Aorta (tissue), 5 donors: ENCODE measurements around the gene NPTX1. TPM values are rescaled to one million over a fixed set of nuclear protein-coding genes. Genes with fewer than 3 reads are reported as not detected.

Experiments
- ATAC-seq: fragments of 200-7000 bp; cut with Tn5 transposase; one replicate; pipeline ENCODE4 v1.9.1; 2022; ENCODE audit warnings: moderate library complexity; ENCODE audit not compliant: low FRiP score
- DNase-seq, 2 donors: peaks; one replicate each; pipeline ENCODE4 v3.0.0-alpha.2; 2020
- H3K27ac ChIP-seq, 2 donors: one replicate each; pipeline ENCODE4 v1.5.1; 2013; ENCODE audit warnings: low read length in 2 of 2, mild to moderate bottlenecking in 2 of 2, moderate library complexity in 2 of 2, control low read depth in 1 of 2, inconsistent platforms in 1 of 2, low read depth in 1 of 2
- H3K27me3 ChIP-seq, 2 donors: one replicate each; pipeline ENCODE4 v1.6.1; 2013; ENCODE audit warnings: control low read depth in 1 of 2, low read length in 1 of 2, mild to moderate bottlenecking in 1 of 2, moderate library complexity in 1 of 2; ENCODE audit not compliant: insufficient read depth in 2 of 2, control insufficient read depth in 1 of 2
- H3K36me3 ChIP-seq, 2 donors: one replicate each; pipeline ENCODE4 v1.6.1; 2013; ENCODE audit warnings: control low read depth in 1 of 2, low read length in 1 of 2, mild to moderate bottlenecking in 1 of 2; ENCODE audit not compliant: insufficient read depth in 2 of 2, control insufficient read depth in 1 of 2
- H3K4me1 ChIP-seq, 2 donors: one replicate each; pipeline ENCODE4 v1.6.1; 2013; ENCODE audit warnings: low read length in 2 of 2, control low read depth in 1 of 2, mild to moderate bottlenecking in 1 of 2, moderate library complexity in 1 of 2; ENCODE audit not compliant: insufficient read depth in 2 of 2, control insufficient read depth in 1 of 2
- H3K4me3 ChIP-seq, 2 donors: one replicate each; pipeline ENCODE4 v1.5.1; 2013; ENCODE audit warnings: low read length in 2 of 2, control low read depth in 1 of 2, mild to moderate bottlenecking in 1 of 2
- H3K9me3 ChIP-seq: one replicate; pipeline ENCODE4 v1.6.1; 2013; ENCODE audit warnings: mild to moderate bottlenecking, low read length; ENCODE audit not compliant: control insufficient read depth
- WGBS, 2 donors: extraction: QIAGEN DNeasy Blood & Tissue Kit; methylation state at CpG; one replicate each; pipeline ENCODE4 v1.1.7; 2013; 5-methylcytosine and 5-hydroxymethylcytosine counted together
- intact Hi-C, 2 donors: fragments of 100-400 bp; cut with DNase I; formaldehyde crosslinking; loops; one replicate each; pipeline versions ENCODE4 v1.14.2 to v1.15.0; 2022
- polyA plus RNA-seq, 2 donors: library from polyadenylated mRNA; stranded (reverse); fragments of 200-250 nt; gene quantifications; one replicate each; pipeline ENCODE4 v1.2.3, GENCODE V29; 2013
- total RNA-seq, 2 donors: library from RNA; stranded (reverse); fragmentation: NEBNext Ultra II Directional; extraction: Animal tissue kit (Norgen Biotek cat#: 25700); gene quantifications; one replicate each; pipeline ENCODE4 v1.2.1, GENCODE V29; 2021
- donor health status: healthy with polysubstance abuse.
- donor health status: Bipolar disorder and iron deficiency.
- donor health status: DM: no; HTN: no; CAD: no.
- donor health status: DM: no; HTN: no; CAD: no.
- donor health status: DM: yes; HTN: yes; CAD: no.

The NPTX1 gene
- total and polyA plus RNA-seq, 4 donors, result 0.13 to 1.6 (median 0.45) TPM; not detected in 1

GRCh38 chr17:80445726-80446110, 30.7 kb downstream of the NPTX1 start:
- Histone ChIP-seq H3K4me3 (no peak overlapping the region), H3K9me3 (no peaks in the 10 kb centered on the region), H3K36me3 (no peaks in the 10 kb centered on the region), H3K4me1 (no peaks in the 10 kb centered on the region), H3K27me3 (no peaks in the 10 kb centered on the region), H3K27ac (no peak overlapping the region)
- intact Hi-C loops, result no loop called here
- DNase-seq (no peak), ATAC-seq (no peak)
- 80 to 84% methylated on average over 9 to 10 of the region's 10 CpGs for WGBS, 2 donors

- no peaks in the 10 kb centered on the region for H3K4me1 ChIP-seq
- 65 to 69% methylated on average over 25 to 26 of the region's 26 CpGs for WGBS, 2 donors
- DNase-seq, result no peak
- ATAC-seq, result no peak
- H3K36me3 ChIP-seq, result no peaks in the 10 kb centered on the region
- intact Hi-C loops, result no loop called here
- no peaks in the 10 kb centered on the region for H3K9me3 ChIP-seq
- no peak overlapping the region for H3K4me3 ChIP-seq
- H3K27me3 ChIP-seq, result no peaks in the 10 kb centered on the region
- no peak overlapping the region for H3K27ac ChIP-seq
Observed at GRCh38 chr17:80445007-80445725, 31.2 kb downstream of the NPTX1 start.

- 68 to 76% methylated on average over 3 to 6 of the region's 6 CpGs for WGBS, 2 donors
- intact Hi-C loops, result no loop called here
Observed at GRCh38 chr17:80444644-80444979, 31.8 kb downstream of the NPTX1 start.

GRCh38 chr17:80443916-80444643, 32.3 kb downstream of the NPTX1 start:
- H3K27me3 ChIP-seq, result no peaks in the 10 kb centered on the region

More at GRCh38 chr17:80444644-80444979, 31.8 kb downstream of the NPTX1 start:
- no peaks in the 10 kb centered on the region for H3K27me3 ChIP-seq
- DNase-seq, result no peak
- H3K4me1 ChIP-seq, result no peaks in the 10 kb centered on the region
- no peak for ATAC-seq
- H3K4me3 ChIP-seq, result no peak overlapping the region
- no peak overlapping the region for H3K27ac ChIP-seq
- no peaks in the 10 kb centered on the region for H3K36me3 ChIP-seq
- no peaks in the 10 kb centered on the region for H3K9me3 ChIP-seq

GRCh38 chr17:80443498-80443897, 32.9 kb downstream of the NPTX1 start:
- ATAC-seq (no peak), DNase-seq (no peak)
- Histone ChIP-seq H3K4me1 (no peaks in the 10 kb centered on the region), H3K27ac (no peak overlapping the region), H3K27me3 (no peaks in the 10 kb centered on the region), H3K4me3 (no peak overlapping the region), H3K9me3 (no peaks in the 10 kb centered on the region), H3K36me3 (no peaks in the 10 kb centered on the region)
- 43 to 49% methylated on average over 12 of the region's 12 CpGs for WGBS, 2 donors
- intact Hi-C loops, result no loop called here

More at GRCh38 chr17:80443916-80444643, 32.3 kb downstream of the NPTX1 start:
- no peaks in the 10 kb centered on the region for H3K9me3 ChIP-seq
- no peaks in the 10 kb centered on the region for H3K4me1 ChIP-seq
- H3K27ac ChIP-seq, result no peak overlapping the region
- 33 to 37% methylated on average over 28 to 31 of the region's 31 CpGs for WGBS, 2 donors
- no peaks in the 10 kb centered on the region for H3K36me3 ChIP-seq
- H3K4me3 ChIP-seq, result no peak overlapping the region
- no peak for DNase-seq
- intact Hi-C loops, result no loop called here
- no peak for ATAC-seq

GRCh38 chr17:80442764-80443163, 33.6 kb downstream of the NPTX1 start:
- Histone ChIP-seq H3K27ac (no peak overlapping the region), H3K4me1 (no peaks in the 10 kb centered on the region), H3K36me3 (no peaks in the 10 kb centered on the region), H3K4me3 (no peak overlapping the region), H3K9me3 (no peaks in the 10 kb centered on the region), H3K27me3 (no peaks in the 10 kb centered on the region)
- DNase-seq, result no peak
- no peak for ATAC-seq
- WGBS, 2 donors, result 72 to 95% methylated on average over 4 of the region's 4 CpGs
- intact Hi-C loops, result no loop called here

- Histone ChIP-seq H3K36me3 (no peaks in the 10 kb centered on the region), H3K4me3 (no peak overlapping the region), H3K27me3 (no peaks in the 10 kb centered on the region), H3K9me3 (no peaks in the 10 kb centered on the region), H3K27ac (no peak overlapping the region), H3K4me1 (no peaks in the 10 kb centered on the region)
- WGBS, 2 donors, result 88 to 89% methylated on average over 12 of the region's 12 CpGs
- DNase-seq (no peak), ATAC-seq (no peak)
- intact Hi-C loops, result no loop called here
Observed at GRCh38 chr17:80442323-80442659, 34.1 kb downstream of the NPTX1 start.

- H3K36me3 ChIP-seq, result no peaks in the 10 kb centered on the region
- 90 to 91% methylated on average over 14 of the region's 14 CpGs for WGBS, 2 donors
- no peak overlapping the region for H3K27ac ChIP-seq
- H3K27me3 ChIP-seq, result no peaks in the 10 kb centered on the region
- ATAC-seq (no peak), DNase-seq (no peak)
- intact Hi-C loops, result no loop called here
- H3K4me1 ChIP-seq, result no peaks in the 10 kb centered on the region
- no peak overlapping the region for H3K4me3 ChIP-seq
- H3K9me3 ChIP-seq, result no peaks in the 10 kb centered on the region
Observed at GRCh38 chr17:80441598-80442322, 34.6 kb downstream of the NPTX1 start.
